ENCODE results near the gene STK36. TPM values are rescaled to one million over a fixed set of nuclear protein-coding genes. Genes with fewer than 3 reads are reported as not detected.

STK36 gene
- total RNA-seq, 1 experiment from 2014 or later = 38.7 TPM

GRCh38 chr2:218655751-218656150 lies 16.1 kb upstream of the STK36 start:
- Histone ChIP-seq H3T11ph (ENCODE audit: low read length) (no peak overlapping the region), H3K14ac (ENCODE audit: insufficient read depth, low read length) (no peak overlapping the region), H2AK5ac (ENCODE audit: insufficient read length, low read length) (no peak overlapping the region), H4K5ac (ENCODE audit: insufficient read length, low read depth, low read length) (no peak overlapping the region), H3K18ac (ENCODE audit: insufficient read length, low read depth, low read length) (no peak overlapping the region), H2AFZ (ENCODE audit: low read length) (no peak overlapping the region), H3K27ac (ENCODE audit: insufficient read length, low read depth, low read length) (no peak overlapping the region), H4K91ac (ENCODE audit: insufficient read length, low read depth, low read length) (no peak overlapping the region), H4K8ac (replicated peaks; ENCODE audit: insufficient read length, low read depth, low read length) (no peak overlapping the region), H3K27me3 (ENCODE audit: insufficient read depth, low read length) (no peaks in the 10 kb centered on the region), H3K23ac (ENCODE audit: insufficient read length, low read depth, low read length) (no peak overlapping the region), H3K79me2 (ENCODE audit: insufficient read depth, low read length) (no peaks in the 10 kb centered on the region), H2BK120ac (ENCODE audit: low read depth, low read length, poor library complexity, severe bottlenecking) (no peak overlapping the region), H3K4me2 (ENCODE audit: insufficient read depth, insufficient read length, low read length) (no peak overlapping the region), H3K9ac (ENCODE audit: extremely low read depth, insufficient read length, low read length) (no peak overlapping the region), H3K23me2 (ENCODE audit: insufficient read length, low read depth, low read length, poor library complexity, severe bottlenecking) (peaks cover 11% of the 10 kb centered on the region), H2BK5ac (ENCODE audit: insufficient read length, low read length) (no peak overlapping the region), H4K20me1 (ENCODE audit: control insufficient read depth, insufficient read depth, insufficient read length) (no peaks in the 10 kb centered on the region), H2BK12ac (ENCODE audit: insufficient read length, low read depth, low read length) (no peak overlapping the region), H3K79me1 (ENCODE audit: insufficient read depth, low read depth, low read length, poor library complexity, severe bottlenecking) (no peaks in the 10 kb centered on the region), H3K56ac (ENCODE audit: insufficient read length, low read depth, low read length) (no peak overlapping the region), H3K4ac (ENCODE audit: low read depth, low read length) (no peak overlapping the region), H3K4me1 (ENCODE audit: insufficient read depth, low read length) (peaks cover 2% of the 10 kb centered on the region; the same call in 1 of the 2 replicates), H3K9me3 (ENCODE audit: control insufficient read depth, low read depth, low read length) (no peaks in the 10 kb centered on the region), H2BK15ac (ENCODE audit: low read depth, low read length) (no peak overlapping the region), H2BK20ac (ENCODE audit: low read depth, low read length, poor library complexity, severe bottlenecking) (no peak overlapping the region)
- no peak for TF ChIP-seq CTCF (conservative IDR thresholded peaks at IDR 0.05)
- Mint-ChIP-seq H3K36me3 (ENCODE audit: insufficient read depth in 1 of 3, low read depth in 3 of 3) (peaks cover 15 to 64% (median 52%) of the 10 kb centered on the region in 3 experiments; a peak in 6 of 7 replicates), H3K9me3 (no peaks in the 10 kb centered on the region; a peak in 1 of 5 replicates), H3K27ac (no peak overlapping the region), H3K4me3 (no peak overlapping the region), H3K4me1 (peaks cover 11 to 12% of the 10 kb centered on the region in 2 experiments), H3K27me3 (ENCODE audit: low read depth) (no peaks in the 10 kb centered on the region)
- WGBS (ENCODE audit: extremely low coverage, insufficient read length, low lambda C conversion rate) = no CpG with 5 or more reads among the region's 2 CpGs
- DNase-seq = no peak

Measured in H9 (cell line).